OCI-LY3 (cell line): Measurements from ENCODE around the gene PIK3R4.

Experiments used
- CTCF ChIP-seq: fragments of 200-600, 300-600 bp; sonication (generic); IDR thresholded peaks from 2 replicates; pipeline ENCODE4 v1.5.1; 2014; ENCODE audit warnings: antibody characterized with exemption, low read length, low read depth
- EZH2phosphoT487 ChIP-seq: fragments of 200-600 bp; shearing (Covaris generic); IDR thresholded peaks from 2 replicates; pipeline ENCODE4 v1.6.1; 2018; ENCODE audit warnings: antibody characterized with exemption, mixed run types, low read depth

DNA sequence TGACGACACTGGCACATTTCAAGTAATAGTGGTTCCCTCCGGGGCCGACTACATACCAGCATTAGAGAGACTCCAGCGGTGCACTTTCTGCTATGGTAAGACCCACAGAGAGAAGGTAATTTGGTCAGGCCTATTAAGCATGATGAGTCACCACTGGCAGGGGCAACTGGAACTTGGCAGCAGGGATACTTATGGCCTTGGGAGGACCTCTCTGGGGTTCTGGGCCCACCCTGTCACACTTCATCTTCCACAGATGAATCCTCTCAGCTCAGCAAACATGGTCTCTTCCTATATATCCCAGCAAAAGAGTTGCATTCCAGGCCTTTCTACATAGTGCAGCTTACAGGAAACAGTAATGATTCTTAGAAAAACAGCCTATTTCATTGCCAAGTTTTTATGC, 88.0 kb downstream of the PIK3R4 start:
- no peak for TF ChIP-seq CTCF
- TF ChIP-seq EZH2phosphoT487 = no peak
